SKM-1 (cell line): ENCODE results near the gene NOTCH1.

ENCODE experiments used
- DNase-seq: peaks from one replicate; lab custom pipeline; 2025; ENCODE audit not compliant: unreplicated experiment; lab: John Stamatoyannopoulos, UW

The NOTCH1 gene

GRCh38 chr9:136502940-136503550 is 42.8 kb downstream of the NOTCH1 start:
- no peak for DNase-seq

- DNase-seq, result no peak
These were observed 43.7 kb downstream of the NOTCH1 start for GRCh38 chr9:136502196-136502595.

- DNase-seq, result no peak
These were observed 44.2 kb downstream of the NOTCH1 start for GRCh38 chr9:136501686-136502085.

GRCh38 chr9:136499935-136500910 is 45.6 kb downstream of the NOTCH1 start:
- no peak for DNase-seq

GRCh38 chr9:136499071-136499934 is 46.5 kb downstream of the NOTCH1 start:
- no peak for DNase-seq

- DNase-seq, result no peak
These were observed 47.7 kb downstream of the NOTCH1 start for GRCh38 chr9:136497916-136498695.

- DNase-seq, result no peak
These were observed 48.8 kb downstream of the NOTCH1 start for GRCh38 chr9:136496801-136497620.

GRCh38 chr9:136496181-136496580 is 49.7 kb downstream of the NOTCH1 start:
- no peak for DNase-seq

GRCh38 chr9:136495238-136495800 is 50.5 kb downstream of the NOTCH1 start:
- DNase-seq, result no peak

GRCh38 chr9:136494531-136495215 is 51.2 kb downstream of the NOTCH1 start:
- DNase-seq, result no peak

- no peak for DNase-seq
These were observed 51.8 kb downstream of the NOTCH1 start for GRCh38 chr9:136494012-136494411.

- no peak for DNase-seq
These were observed 52.3 kb downstream of the NOTCH1 start for GRCh38 chr9:136493567-136493971.

GRCh38 chr9:136492978-136493522 is 52.8 kb downstream of the NOTCH1 start:
- no peak for DNase-seq

- no peak for DNase-seq
These were observed 56.1 kb downstream of the NOTCH1 start for GRCh38 chr9:136489731-136490130.

- no peak for DNase-seq
These were observed 57.3 kb downstream of the NOTCH1 start for GRCh38 chr9:136488247-136489214.

GRCh38 chr9:136487672-136488071 is 58.2 kb downstream of the NOTCH1 start:
- no peak for DNase-seq
